ENCODE results near the gene GAN.

DNA sequence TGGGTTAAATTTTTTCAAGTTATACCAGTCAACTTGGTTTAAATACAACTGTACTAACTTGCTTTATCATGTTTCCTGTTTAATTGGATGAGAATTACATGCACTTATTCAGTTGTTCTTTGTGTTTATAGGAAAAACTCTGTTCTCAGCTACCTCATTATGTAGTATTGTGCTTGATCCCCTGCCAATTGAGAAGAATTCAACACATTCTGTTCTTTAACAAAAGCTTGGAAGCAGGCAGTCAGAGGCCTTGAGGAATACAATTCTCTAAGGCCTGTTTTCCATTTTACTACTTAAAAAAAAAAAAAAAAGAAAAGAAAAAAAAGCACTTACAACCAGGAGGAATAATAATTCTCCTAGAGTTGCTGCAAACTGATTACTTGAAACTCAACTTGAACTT lies 69.2 kb downstream of the GAN start:
- TF ChIP-seq, protein P1, sequence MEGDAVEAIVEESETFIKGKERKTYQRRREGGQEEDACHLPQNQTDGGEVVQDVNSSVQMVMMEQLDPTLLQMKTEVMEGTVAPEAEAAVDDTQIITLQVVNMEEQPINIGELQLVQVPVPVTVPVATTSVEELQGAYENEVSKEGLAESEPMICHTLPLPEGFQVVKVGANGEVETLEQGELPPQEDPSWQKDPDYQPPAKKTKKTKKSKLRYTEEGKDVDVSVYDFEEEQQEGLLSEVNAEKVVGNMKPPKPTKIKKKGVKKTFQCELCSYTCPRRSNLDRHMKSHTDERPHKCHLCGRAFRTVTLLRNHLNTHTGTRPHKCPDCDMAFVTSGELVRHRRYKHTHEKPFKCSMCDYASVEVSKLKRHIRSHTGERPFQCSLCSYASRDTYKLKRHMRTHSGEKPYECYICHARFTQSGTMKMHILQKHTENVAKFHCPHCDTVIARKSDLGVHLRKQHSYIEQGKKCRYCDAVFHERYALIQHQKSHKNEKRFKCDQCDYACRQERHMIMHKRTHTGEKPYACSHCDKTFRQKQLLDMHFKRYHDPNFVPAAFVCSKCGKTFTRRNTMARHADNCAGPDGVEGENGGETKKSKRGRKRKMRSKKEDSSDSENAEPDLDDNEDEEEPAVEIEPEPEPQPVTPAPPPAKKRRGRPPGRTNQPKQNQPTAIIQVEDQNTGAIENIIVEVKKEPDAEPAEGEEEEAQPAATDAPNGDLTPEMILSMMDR (IDR thresholded peaks at IDR 0.05; ENCODE audit: low read length) = no peak
- no peak for TF ChIP-seq EZH2 (optimal IDR thresholded peaks at IDR 0.05; ENCODE audit: low read depth, low read length)

All from MM.1S (cell line).